GM12873 (cell line): Measurements from ENCODE around the gene SKI.
A peak's percentile ranks its signal among the peaks of the same experiment; 100 is the strongest.

ENCODE experiments used
- CTCF ChIP-seq: IDR thresholded peaks from 2 replicates; pipeline ENCODE4 v1.5.1; 2012; ENCODE audit warnings: low read depth, mild to moderate bottlenecking, moderate library complexity, low read length, control low read depth; ENCODE audit not compliant: insufficient read depth; ENCODE audit errors: missing control alignments

The SKI gene

GRCh38 chr1:2189459-2190425 lies 38.4 kb upstream of the SKI start:
- no peak for TF ChIP-seq CTCF

GRCh38 chr1:2190491-2190976 lies 37.6 kb upstream of the SKI start:
- no peak for TF ChIP-seq CTCF

GRCh38 chr1:2192031-2192995 lies 35.8 kb upstream of the SKI start:
- no peak for TF ChIP-seq CTCF

GRCh38 chr1:2193514-2194281 lies 34.4 kb upstream of the SKI start:
- no peak for TF ChIP-seq CTCF

GRCh38 chr1:2194319-2194897 lies 33.7 kb upstream of the SKI start, which contains the start of gene FAAP20:
Gene FAAP20 (minus strand): TSS chr1:2194772. CDS start chr1:2194749, 23 bp downstream.
- no peak for TF ChIP-seq CTCF

- TF ChIP-seq CTCF = peak; percentile 95
Measured at GRCh38 chr1:2194898-2195673, 33.0 kb upstream of the SKI start.
